IMR-90 (cell line): ENCODE measurements around the gene EVA1C. TPM values are rescaled to one million over a fixed set of nuclear protein-coding genes. Genes with fewer than 3 reads are reported as not detected.

Source experiments
- ATAC-seq: fragments of 200-7000 bp; cut with Tn5 transposase; 2 replicates; pipeline ENCODE4 v1.9.1; 2020; ENCODE audit warnings: low read depth, mild to moderate bottlenecking, moderate library complexity
- BruUV-seq: library from RNA; stranded (reverse); fragments of 400-500 nt; replicated peaks from 2 replicates; lab custom pipeline; 2021; lab: Mats Ljungman, UMichigan
- CTCF ChIA-PET: fragments of 300-600 bp; formaldehyde crosslinking; extraction: SDS; loops from one replicate; lab custom pipeline; 2021; ENCODE audit warnings: antibody characterized with exemption; lab: Yijun Ruan, JAX
- POLR2A ChIA-PET: fragments of 300-600 bp; sonication (Branson Sonifier 250); formaldehyde crosslinking; loops from one replicate; lab custom pipeline; 2022; ENCODE audit warnings: antibody characterized with exemption; ENCODE audit not compliant: unreplicated experiment; lab: Charles Lee
- DNase-seq: peaks from one replicate; pipeline ENCODE4 v3.0.0; 2013
- H2AFZ ChIP-seq: replicated peaks from 2 replicates; pipeline ENCODE3; 2013; ENCODE audit warnings: low read length, mild to moderate bottlenecking; ENCODE audit not compliant: poor library complexity
- H2AK5ac ChIP-seq: 2 replicates; pipeline ENCODE4 v1.6.1; 2013; ENCODE audit warnings: low read depth, low read length, inconsistent platforms
- H2AK9ac ChIP-seq: replicated peaks from 2 replicates; pipeline ENCODE3; 2013; ENCODE audit warnings: mild to moderate bottlenecking, low read depth, low read length, moderate library complexity; ENCODE audit not compliant: poor library complexity
- H2BK120ac ChIP-seq: 2 replicates; pipeline ENCODE4 v1.6.1; 2013; ENCODE audit warnings: low read depth, low read length, inconsistent platforms
- H2BK15ac ChIP-seq: 3 replicates; pipeline ENCODE4 v1.6.1; 2013; ENCODE audit warnings: low read depth, low read length, inconsistent platforms
- H2BK20ac ChIP-seq: 2 replicates; pipeline ENCODE4 v1.6.1; 2013; ENCODE audit warnings: low read depth, mild to moderate bottlenecking, inconsistent platforms, low read length, moderate library complexity
- H2BK5ac ChIP-seq: 2 replicates; pipeline ENCODE4 v1.6.1; 2013; ENCODE audit warnings: mild to moderate bottlenecking, low read depth, low read length, inconsistent platforms; ENCODE audit not compliant: poor library complexity, severe bottlenecking
- H3K14ac ChIP-seq: replicated peaks from 2 replicates; pipeline ENCODE4 v1.6.1; 2013; ENCODE audit warnings: low read depth, low read length, inconsistent platforms
- H3K18ac ChIP-seq: 2 replicates; pipeline ENCODE4 v1.6.1; 2013; ENCODE audit warnings: low read depth, low read length, control low read depth
- H3K23ac ChIP-seq: 2 replicates; pipeline ENCODE4 v1.6.1; 2013; ENCODE audit warnings: low read depth, low read length, inconsistent platforms
- H3K27ac ChIP-seq: 2 replicates; pipeline ENCODE4 v1.5.1; 2013; ENCODE audit warnings: mild to moderate bottlenecking, control low read depth, low read length; ENCODE audit not compliant: insufficient read depth
- H3K27me3 ChIP-seq: 2 replicates; pipeline ENCODE4 v1.6.1; 2013; ENCODE audit warnings: low read length; ENCODE audit not compliant: control insufficient read depth, insufficient read depth
- H3K36me3 ChIP-seq: 2 replicates; pipeline ENCODE4 v1.6.1; 2013; ENCODE audit warnings: low read length, mixed read lengths; ENCODE audit not compliant: control insufficient read depth, insufficient read depth
- H3K4ac ChIP-seq: 2 replicates; pipeline ENCODE4 v1.6.1; 2013; ENCODE audit warnings: low read depth, low read length, inconsistent platforms
- H3K4me1 ChIP-seq: 2 replicates; pipeline ENCODE4 v1.6.1; 2013; ENCODE audit warnings: low read length, mixed read lengths; ENCODE audit not compliant: control insufficient read depth, insufficient read depth
- H3K4me2 ChIP-seq: 2 replicates; pipeline ENCODE4 v1.6.1; 2013; ENCODE audit warnings: low read depth, mild to moderate bottlenecking, control low read depth, low read length, moderate library complexity
- H3K4me3 ChIP-seq: 2 replicates; pipeline ENCODE4 v1.5.1; 2013; ENCODE audit warnings: low read depth, mild to moderate bottlenecking, control low read depth, low read length, moderate library complexity; ENCODE audit not compliant: insufficient read depth
- H3K56ac ChIP-seq: 2 replicates; pipeline ENCODE4 v1.6.1; 2013; ENCODE audit warnings: low read length, inconsistent platforms; ENCODE audit not compliant: insufficient read depth; ENCODE audit errors: extremely low read depth
- H3K79me1 ChIP-seq, 2 experiments: 2 replicates each; pipeline ENCODE4 v1.6.1; 2013; ENCODE audit warnings: low read length in 2 of 2, inconsistent platforms in 1 of 2, low read depth in 1 of 2
- H3K9ac ChIP-seq: 2 replicates; pipeline ENCODE4 v1.6.1; 2013; ENCODE audit warnings: low read depth, low read length, control low read depth
- H3K9me1 ChIP-seq: 2 replicates; pipeline ENCODE4 v1.6.1; 2013; ENCODE audit warnings: low read length, inconsistent platforms; ENCODE audit not compliant: insufficient read depth
- H3K9me3 ChIP-seq: 2 replicates; pipeline ENCODE4 v1.6.1; 2013; ENCODE audit warnings: low read length; ENCODE audit not compliant: control insufficient read depth, insufficient read depth
- H4K20me1 ChIP-seq: 2 replicates; pipeline ENCODE4 v1.6.1; 2013; ENCODE audit warnings: low read length, inconsistent platforms; ENCODE audit not compliant: insufficient read depth
- H4K5ac ChIP-seq: 2 replicates; pipeline ENCODE4 v1.6.1; 2013; ENCODE audit warnings: mild to moderate bottlenecking, low read depth, low read length, control low read depth
- H4K8ac ChIP-seq, 2 experiments: 2 replicates each; pipeline ENCODE4 v1.6.1; 2013; ENCODE audit warnings: low read depth in 2 of 2, low read length in 2 of 2, control low read depth in 1 of 2, inconsistent platforms in 1 of 2
- H4K91ac ChIP-seq: 2 replicates; pipeline ENCODE4 v1.6.1; 2013; ENCODE audit warnings: low read depth, low read length, inconsistent platforms; ENCODE audit not compliant: insufficient read depth
- MAFK ChIP-seq: IDR thresholded peaks from 2 replicates; pipeline ENCODE4 v1.6.1; 2012; ENCODE audit warnings: low read depth, low read length, improper control_type of control experiment
- MAZ ChIP-seq: IDR thresholded peaks from 2 replicates; pipeline ENCODE4 v1.6.1; 2012; ENCODE audit warnings: low read depth, mild to moderate bottlenecking, low read length, improper control_type of control experiment, moderate library complexity, borderline replicate concordance
- WGBS, 2 experiments: methylation state at CpG; one replicate each; pipeline versions ENCODE4 v1.1.5 to v1.1.7; 2013; ENCODE audit warnings: missing lambda C conversion rate in 2 of 2; ENCODE audit not compliant: insufficient read length in 1 of 2; ENCODE audit errors: extremely low coverage in 2 of 2; 5-methylcytosine and 5-hydroxymethylcytosine counted together
- dilution Hi-C: fragments of 300-500 bp; cut with HindIII; formaldehyde crosslinking; loops from one replicate; pipeline ENCODE4 v1.14.3; 2018; ENCODE audit warnings: low sequenced_read_pairs; ENCODE audit not compliant: unreplicated experiment
- in situ Hi-C: fragments of 300-500 bp; cut with MboI; formaldehyde crosslinking; loops from 3 replicates; pipeline ENCODE4 v1.14.3; 2019; ENCODE audit warnings: low sequenced_read_pairs, inconsistent platforms, mixed read lengths
- intact Hi-C: fragments of 100-400 bp; cut with micrococcal nuclease; formaldehyde crosslinking; loops from 2 replicates; pipeline ENCODE4 v1.10.0; 2022
- polyA plus RNA-seq, 3 experiments: library from polyadenylated mRNA; depleted of rRNA; stranded (reverse); fragments of >200 nt; gene quantifications; 2 replicates each; pipeline ENCODE4 v1.2.3, GENCODE V29; 2012; ENCODE audit warnings: low replicate concordance in 1 of 3
- total RNA-seq: library from RNA; depleted of rRNA; stranded (reverse); fragments of >200 nt; gene quantifications from 2 replicates; pipeline ENCODE4 v1.2.3, GENCODE V29; 2012

EVA1C gene
- total and polyA plus RNA-seq, 2 of the 4 experiments (the other 2 are of a cell fraction): 0.72 to 1.1 TPM

- Histone ChIP-seq H3K9me3 (no peaks in the 10 kb centered on the region), H2AK9ac (no peak overlapping the region), H2BK120ac (no peak overlapping the region), H3K36me3 (peaks cover 72% of the 10 kb centered on the region), H3K79me1 (peaks cover 10 to 15% of the 10 kb centered on the region in 2 experiments), H3K9me1 (no peaks in the 10 kb centered on the region), H4K91ac (no peak overlapping the region), H3K18ac (no peak overlapping the region), H2AFZ (no peak overlapping the region), H3K23ac (no peak overlapping the region), H4K20me1 (no peaks in the 10 kb centered on the region), H3K4ac (no peak overlapping the region), H4K8ac (no peak overlapping the region), H3K9ac (no peak overlapping the region), H3K27me3 (no peaks in the 10 kb centered on the region), H3K4me2 (no peak overlapping the region), H2AK5ac (no peak overlapping the region), H4K5ac (no peak overlapping the region), H3K56ac (no peak overlapping the region), H2BK5ac (no peak overlapping the region), H2BK15ac (no peak overlapping the region), H3K14ac (no peak overlapping the region), H3K4me1 (peaks cover 4% of the 10 kb centered on the region; the same call in 1 of the 2 replicates), H2BK20ac (no peak overlapping the region), H3K27ac (no peak overlapping the region), H3K4me3 (no peak overlapping the region)
- WGBS, 2 experiments: 82% methylated on average over 2 of the region's 7 CpGs; no CpG with 5 or more reads in 1 of the 2 experiments
- ATAC-seq (no peak), DNase-seq (no peak)
- POLR2A ChIA-PET: no interaction called here
- TF ChIP-seq MAFK: no peak
- TF ChIP-seq MAZ: no peak
- CTCF ChIA-PET: interaction anchor here (0.6 kb wide), 2 partner anchors 85 to 594 kb away, joined by 3 to 4 read pairs; partner anchors contain the start of gene MIS18A
- in situ Hi-C loops: no loop called here
- intact Hi-C loops: no loop called here
- no TSS peak for BruUV-seq
- dilution Hi-C loops: no loop called here
Measured at GRCh38 chr21:32364387-32364786, 48.1 kb upstream of the EVA1C start.
